Lung (tissue), 12 donors: ENCODE results near the gene SCAF8. TPM values are rescaled to one million over a fixed set of nuclear protein-coding genes. Genes with fewer than 3 reads are reported as not detected.

Experiments used
- ATAC-seq: fragments of 200-7000 bp; cut with Tn5 transposase; one replicate; pipeline ENCODE4 v1.9.1; 2020; ENCODE audit warnings: moderate number of reproducible peaks; ENCODE audit not compliant: insufficient read depth, low FRiP score
- DNase-seq, 3 donors: peaks; one replicate each; pipeline ENCODE4 v3.0.0-alpha.2; 2013 to 2017
- H3K27ac ChIP-seq, 2 donors: one replicate each; pipeline ENCODE4 v1.5.1; 2013; ENCODE audit warnings: mild to moderate bottlenecking in 2 of 2, moderate library complexity in 2 of 2, control low read depth in 1 of 2, inconsistent platforms in 1 of 2, low read depth in 1 of 2, low read length in 1 of 2
- H3K27me3 ChIP-seq, 3 donors: one replicate each; pipeline ENCODE4 v1.5.1; 2013; ENCODE audit warnings: low read length in 2 of 3; ENCODE audit not compliant: control insufficient read depth in 3 of 3, insufficient read depth in 3 of 3
- H3K36me3 ChIP-seq, 4 donors: one replicate each; pipeline ENCODE4 v1.5.1; 2013; ENCODE audit warnings: low read length in 4 of 4, mild to moderate bottlenecking in 1 of 4, moderate library complexity in 1 of 4; ENCODE audit not compliant: control insufficient read depth in 4 of 4, insufficient read depth in 4 of 4
- H3K4me1 ChIP-seq, 5 donors: one replicate each; pipeline ENCODE4 v1.5.1; 2013; ENCODE audit warnings: low read length in 5 of 5, mild to moderate bottlenecking in 2 of 5, moderate library complexity in 1 of 5; ENCODE audit not compliant: control insufficient read depth in 5 of 5, insufficient read depth in 5 of 5
- H3K4me3 ChIP-seq: one replicate; pipeline ENCODE4 v1.5.1; 2013; ENCODE audit warnings: mild to moderate bottlenecking, control low read depth, moderate library complexity
- H3K9ac ChIP-seq, 2 donors: one replicate each; pipeline ENCODE4 v1.5.1; 2013; ENCODE audit warnings: low read length in 2 of 2, control low read depth in 1 of 2; ENCODE audit not compliant: insufficient read depth in 1 of 2
- H3K9me3 ChIP-seq, 4 donors: one replicate each; pipeline ENCODE4 v1.5.1; 2013; ENCODE audit warnings: low read length in 3 of 4, mild to moderate bottlenecking in 1 of 4, moderate library complexity in 1 of 4; ENCODE audit not compliant: control insufficient read depth in 4 of 4, insufficient read depth in 3 of 4
- WGBS, 2 donors: extraction: QIAGEN DNeasy Blood & Tissue Kit; methylation state at CpG; one replicate each; pipeline ENCODE4 v1.1.7; 2013; 5-methylcytosine and 5-hydroxymethylcytosine counted together
- polyA plus RNA-seq, 2 donors: library from polyadenylated mRNA; stranded (reverse); fragments of 200-250 nt; gene quantifications; one replicate each; pipeline ENCODE4 v1.2.1, GENCODE V29; 2013
- total RNA-seq, 2 donors: library from RNA; depleted of rRNA in 1 of 2; stranded (reverse); fragments of >200 nt in 1 of 2; gene quantifications; one replicate each; pipeline ENCODE4 v1.2.1, GENCODE V29; 2014 to 2021
- TF ChIP-seq, protein P1 (sequence below): IDR thresholded peaks from 2 replicates; pipeline ENCODE4 v1.5.1; 2012; ENCODE audit warnings: mild to moderate bottlenecking; ENCODE audit errors: control extremely low read depth, extremely low read depth
- donor health status: control.
- donor health status: control.
- donor health status: Bipolar disorder and iron deficiency.
- donor health status: healthy.
- donor health status: DM: yes; HTN: yes; CAD: no.

SCAF8 gene
- total and polyA plus RNA-seq, 4 donors, result 11.2 to 71.9 (median 23.6) TPM

DNA sequence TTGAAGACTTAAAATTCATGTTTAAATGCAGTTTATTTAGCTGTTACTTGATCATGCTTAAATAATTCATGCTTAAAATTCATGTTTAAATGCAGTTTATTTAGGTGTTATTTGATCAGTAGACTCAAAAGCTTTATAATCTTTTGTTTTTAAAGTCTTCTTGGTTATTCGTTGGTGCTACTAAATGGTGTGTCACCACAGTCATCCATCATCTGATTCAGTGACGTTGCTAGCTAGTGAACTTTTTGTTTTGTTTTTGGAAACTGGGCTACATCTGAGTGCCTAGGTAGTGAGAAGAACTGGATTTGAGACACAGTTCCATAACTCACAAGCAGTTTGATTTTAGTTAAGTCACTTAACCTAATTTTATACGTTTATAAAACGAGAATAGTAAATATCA, 20.9 kb downstream of the SCAF8 start:
- no peaks in the 10 kb centered on the region for H3K36me3 ChIP-seq
- H3K9ac ChIP-seq, result no peak overlapping the region
- no peak overlapping the region for H3K4me3 ChIP-seq
- 41 to 43% methylated on average over 4 of the region's 4 CpGs for WGBS, 2 donors
- TF ChIP-seq, protein P1, sequence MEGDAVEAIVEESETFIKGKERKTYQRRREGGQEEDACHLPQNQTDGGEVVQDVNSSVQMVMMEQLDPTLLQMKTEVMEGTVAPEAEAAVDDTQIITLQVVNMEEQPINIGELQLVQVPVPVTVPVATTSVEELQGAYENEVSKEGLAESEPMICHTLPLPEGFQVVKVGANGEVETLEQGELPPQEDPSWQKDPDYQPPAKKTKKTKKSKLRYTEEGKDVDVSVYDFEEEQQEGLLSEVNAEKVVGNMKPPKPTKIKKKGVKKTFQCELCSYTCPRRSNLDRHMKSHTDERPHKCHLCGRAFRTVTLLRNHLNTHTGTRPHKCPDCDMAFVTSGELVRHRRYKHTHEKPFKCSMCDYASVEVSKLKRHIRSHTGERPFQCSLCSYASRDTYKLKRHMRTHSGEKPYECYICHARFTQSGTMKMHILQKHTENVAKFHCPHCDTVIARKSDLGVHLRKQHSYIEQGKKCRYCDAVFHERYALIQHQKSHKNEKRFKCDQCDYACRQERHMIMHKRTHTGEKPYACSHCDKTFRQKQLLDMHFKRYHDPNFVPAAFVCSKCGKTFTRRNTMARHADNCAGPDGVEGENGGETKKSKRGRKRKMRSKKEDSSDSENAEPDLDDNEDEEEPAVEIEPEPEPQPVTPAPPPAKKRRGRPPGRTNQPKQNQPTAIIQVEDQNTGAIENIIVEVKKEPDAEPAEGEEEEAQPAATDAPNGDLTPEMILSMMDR, result no peak
- no peaks in the 10 kb centered on the region for H3K9me3 ChIP-seq
- H3K27ac ChIP-seq, result no peak overlapping the region
- ATAC-seq (no peak), DNase-seq (no peak)
- no peaks in the 10 kb centered on the region for H3K27me3 ChIP-seq
- peaks cover 1 to 28% (median 7%) of the 10 kb centered on the region in 5 donors for H3K4me1 ChIP-seq

DNA sequence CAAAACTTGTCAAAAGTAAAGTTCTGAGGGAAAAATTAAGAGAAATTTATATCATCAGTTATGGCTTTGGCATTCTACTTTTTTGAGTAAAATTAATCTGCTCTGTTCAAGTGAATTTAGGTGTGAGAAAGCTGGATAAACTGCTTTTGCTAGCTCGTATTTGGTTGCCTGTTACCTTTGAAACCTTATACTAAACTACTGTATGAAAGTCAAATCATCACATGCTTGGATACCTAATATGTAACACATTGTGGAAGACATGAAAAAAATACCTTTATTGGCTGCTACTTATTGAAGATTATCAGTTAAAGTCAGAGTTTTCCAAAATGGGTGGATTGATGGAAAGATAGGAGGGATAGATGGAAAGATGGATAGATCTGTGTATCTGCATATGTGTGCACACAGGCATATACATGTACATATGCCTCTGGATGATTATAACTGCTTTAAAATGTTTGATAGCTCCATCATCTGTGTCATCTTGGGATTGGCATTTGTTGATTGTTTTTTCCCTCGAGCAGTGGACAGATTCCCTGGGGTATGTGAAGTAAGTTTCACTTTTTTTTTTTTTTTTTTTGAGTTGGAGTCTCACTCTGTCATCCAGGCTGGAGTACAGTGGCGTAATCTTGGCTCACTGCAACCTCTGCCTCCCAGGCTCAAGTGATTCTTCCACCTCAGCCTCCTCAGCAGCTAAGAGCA, 24.3 kb downstream of the SCAF8 start:
- Histone ChIP-seq H3K36me3 (no peaks in the 10 kb centered on the region), H3K9ac (no peak overlapping the region), H3K4me3 (no peak overlapping the region), H3K27ac (no peak overlapping the region), H3K27me3 (no peaks in the 10 kb centered on the region), H3K9me3 (no peaks in the 10 kb centered on the region), H3K4me1 (peaks cover 1 to 16% (median 7%) of the 10 kb centered on the region in 5 donors)
- TF ChIP-seq, protein P1, result no peak
- 51 to 73% methylated on average over 3 of the region's 3 CpGs for WGBS, 2 donors
- ATAC-seq (no peak), DNase-seq (no peak)

DNA sequence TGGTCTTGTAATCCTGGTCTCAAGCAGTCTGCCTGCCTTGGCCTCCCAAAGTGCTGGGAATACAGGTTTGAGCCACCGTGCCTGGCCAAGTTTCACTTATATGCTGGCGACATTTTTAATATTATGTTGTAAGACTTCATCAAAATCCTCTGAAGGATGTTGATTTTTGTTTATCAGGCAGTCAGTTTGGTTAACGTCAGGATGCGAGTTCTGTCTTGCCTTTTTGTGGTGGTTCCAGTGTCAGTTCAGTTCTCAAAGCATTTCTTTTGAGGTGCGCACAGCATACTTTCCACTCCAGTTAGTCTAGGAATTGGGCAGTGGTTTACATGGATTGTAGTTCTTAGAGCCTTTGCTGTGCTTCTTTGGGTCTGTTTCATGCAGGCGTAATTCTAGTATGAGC, 24.9 kb downstream of the SCAF8 start:
- Histone ChIP-seq H3K27me3 (no peaks in the 10 kb centered on the region), H3K9ac (no peak overlapping the region), H3K4me3 (no peak overlapping the region), H3K9me3 (no peaks in the 10 kb centered on the region), H3K27ac (no peak overlapping the region), H3K36me3 (no peaks in the 10 kb centered on the region), H3K4me1 (peaks cover 1 to 16% (median 7%) of the 10 kb centered on the region in 5 donors)
- TF ChIP-seq, protein P1, result no peak
- ATAC-seq (no peak), DNase-seq (no peak)
- WGBS, 2 donors, result 78 to 82% methylated on average over 6 of the region's 6 CpGs

DNA sequence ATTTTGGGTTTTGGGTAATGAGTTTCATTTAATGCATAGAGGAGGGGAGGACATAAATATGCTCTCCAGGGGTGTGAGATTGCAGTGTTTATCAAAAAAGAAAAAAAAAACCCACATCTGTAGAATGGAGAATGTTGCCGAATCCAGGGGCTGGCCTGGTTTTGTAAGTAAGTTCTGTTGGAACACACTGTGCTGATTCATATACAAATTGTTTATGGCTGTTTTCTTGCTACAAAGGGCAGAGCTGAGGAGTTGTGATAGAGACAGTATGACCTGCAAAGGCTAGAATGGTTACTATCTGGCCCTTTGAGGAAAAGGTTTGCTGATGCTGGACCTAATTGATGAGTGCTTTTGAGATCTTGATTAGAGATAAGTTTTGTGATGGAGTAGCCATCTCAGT, 30.4 kb downstream of the SCAF8 start:
- 87 to 93% methylated on average over 1 of the region's 1 CpG for WGBS, 2 donors
- no peak overlapping the region for H3K9ac ChIP-seq
- peaks cover 3 to 38% (median 7%) of the 10 kb centered on the region in 5 donors for H3K4me1 ChIP-seq
- H3K27ac ChIP-seq, result no peak overlapping the region
- DNase-seq (no peak), ATAC-seq (no peak)
- TF ChIP-seq, protein P1, result no peak
- no peaks in the 10 kb centered on the region for H3K36me3 ChIP-seq
- no peak overlapping the region for H3K4me3 ChIP-seq
- H3K9me3 ChIP-seq, result no peaks in the 10 kb centered on the region
- no peaks in the 10 kb centered on the region for H3K27me3 ChIP-seq
